Measurements from ENCODE around the gene STARD5. TPM values are rescaled to one million over a fixed set of nuclear protein-coding genes. Genes with fewer than 3 reads are reported as not detected.

STARD5 gene
- total and polyA plus RNA-seq, 2 of the 4 experiments (the other 2 are of a cell fraction), result 5.0 to 22.8 TPM

- ATAC-seq (ENCODE audit: low read depth), result no peak
- dilution Hi-C loops (cut with HindIII; ENCODE audit: low sequenced_read_pairs, unreplicated experiment) (no loop called here), in situ Hi-C loops (cut with MboI; ENCODE audit: low sequenced_read_pairs) (loop anchor here (10.0 kb wide), 1 partner anchor 266 kb away; no protein-coding TSS in a partner anchor), intact Hi-C loops (cut with micrococcal nuclease) (no loop called here)
- ChIA-PET POLR2A (ENCODE audit: unreplicated experiment) (no interaction called here), CTCF (interaction anchor here (0.8 to 1.6 kb wide), 2 partner anchors 91 to 116 kb away, joined by 3 to 4 read pairs; no protein-coding TSS in a partner anchor)
- H2AK5ac ChIP-seq (ENCODE audit: low read depth, low read length), result no peak overlapping the region
- BruUV-seq (replicated peaks), result no TSS peak
- no peak overlapping the region for H3K18ac ChIP-seq (ENCODE audit: low read depth, low read length)
- no peak overlapping the region for H2BK120ac ChIP-seq (ENCODE audit: low read depth, low read length)
- no peak overlapping the region for H3K4ac ChIP-seq (ENCODE audit: low read depth, low read length)
- DNase-seq, result no peak
- no peak overlapping the region for H2BK5ac ChIP-seq (ENCODE audit: low read depth, low read length, poor library complexity, severe bottlenecking)
- H4K8ac ChIP-seq (ENCODE audit: low read depth in 2 of 2, low read length in 2 of 2), result no peak overlapping the region
- no peaks in the 10 kb centered on the region for H3K27me3 ChIP-seq (ENCODE audit: control insufficient read depth, insufficient read depth, low read length)
- peaks cover 2% of the 10 kb centered on the region; the same call in 1 of the 2 replicates for H3K4me1 ChIP-seq (ENCODE audit: control insufficient read depth, insufficient read depth, low read length)
- no peak overlapping the region for H3K4me3 ChIP-seq (ENCODE audit: insufficient read depth, low read depth, low read length)
- H2AK9ac ChIP-seq (replicated peaks; ENCODE audit: low read depth, low read length, poor library complexity), result no peak overlapping the region
- H3K23ac ChIP-seq (ENCODE audit: low read depth, low read length), result no peak overlapping the region
- no peaks in the 10 kb centered on the region for H3K79me1 ChIP-seq (ENCODE audit: low read depth in 1 of 2, low read length in 2 of 2)
- no peak overlapping the region for H2BK15ac ChIP-seq (ENCODE audit: low read depth, low read length)
- H3K4me2 ChIP-seq (ENCODE audit: low read depth, low read length), result no peak overlapping the region
- no peak overlapping the region for H3K14ac ChIP-seq (replicated peaks; ENCODE audit: low read depth, low read length)
- H3K27ac ChIP-seq (ENCODE audit: insufficient read depth, low read length), result no peak overlapping the region
- no peak overlapping the region for H3K9ac ChIP-seq (ENCODE audit: low read depth, low read length)
- H3K9me3 ChIP-seq (ENCODE audit: control insufficient read depth, insufficient read depth, low read length), result no peaks in the 10 kb centered on the region
- no peak overlapping the region for H4K91ac ChIP-seq (ENCODE audit: insufficient read depth, low read depth, low read length)
- H4K20me1 ChIP-seq (ENCODE audit: insufficient read depth, low read length), result no peaks in the 10 kb centered on the region
- H4K5ac ChIP-seq (ENCODE audit: low read depth, low read length), result no peak overlapping the region
- H3K36me3 ChIP-seq (ENCODE audit: control insufficient read depth, insufficient read depth, low read length), result peaks cover 2% of the 10 kb centered on the region; the same call in 1 of the 2 replicates
- no peak overlapping the region for H2AFZ ChIP-seq (replicated peaks; ENCODE audit: low read length, poor library complexity)
- WGBS, 2 experiments (ENCODE audit: extremely low coverage in 2 of 2, insufficient read length in 1 of 2), result 80% methylated on average over 1 of the region's 6 CpGs; no CpG with 5 or more reads in 1 of the 2 experiments
- H3K56ac ChIP-seq (ENCODE audit: extremely low read depth, insufficient read depth, low read length), result no peak overlapping the region
- H2BK20ac ChIP-seq (ENCODE audit: low read depth, low read length), result no peak overlapping the region
- TF ChIP-seq MXI1 (IDR thresholded peaks at IDR 0.05; ENCODE audit: borderline replicate concordance, low read depth, low read length) (no peak), NFE2L2 (IDR thresholded peaks at IDR 0.05; ENCODE audit: low read depth, low read length) (no peak), CHD1 (IDR thresholded peaks at IDR 0.05; ENCODE audit: low read depth, low read length) (no peak), RCOR1 (IDR thresholded peaks at IDR 0.05; ENCODE audit: insufficient replicate concordance, low read length) (no peak), RAD21 (IDR thresholded peaks at IDR 0.05; ENCODE audit: low read length) (no peak), BHLHE40 (IDR thresholded peaks at IDR 0.05; ENCODE audit: low read depth, low read length) (no peak), MAFK (IDR thresholded peaks at IDR 0.05; ENCODE audit: low read depth, low read length) (no peak)
- H3K9me1 ChIP-seq (ENCODE audit: insufficient read depth, low read length), result 0 out of 2 replicates have a peak, but pooled peaks cover 3% of the 10 kb centered on the region
Observed at GRCh38 chr15:81261172-81261811, 62.6 kb downstream of the STARD5 start.

Data from IMR-90 (cell line).